Measurements from ENCODE around the gene UBE2J1.

Gene UBE2J1

DNA sequence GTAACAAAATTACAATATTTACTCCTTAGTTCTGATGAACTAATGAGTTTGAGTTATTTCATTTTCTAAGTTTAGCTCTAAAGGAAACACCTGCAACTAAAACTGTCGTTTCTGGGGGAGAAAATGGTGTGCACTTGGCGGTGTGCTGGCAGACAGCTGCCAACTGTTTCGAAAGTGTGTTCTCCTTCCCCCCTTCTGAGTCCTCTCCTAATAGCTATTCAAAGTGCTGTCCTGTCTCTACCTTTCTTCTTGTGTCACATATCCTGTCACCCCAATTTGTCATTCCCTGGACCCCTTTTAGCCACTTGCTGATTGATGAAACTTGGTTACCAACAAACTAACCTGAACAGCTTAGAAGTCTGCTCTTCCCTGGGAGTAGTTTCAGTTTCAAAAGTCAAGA, 4.9 kb upstream of the UBE2J1 start:
- in situ Hi-C loops (cut with MboI; ENCODE audit: low pct_unique_long_range_greater_than_20kb, low sequenced_read_pairs, unreplicated experiment) = no loop called here
- TF ChIP-seq, protein P1, sequence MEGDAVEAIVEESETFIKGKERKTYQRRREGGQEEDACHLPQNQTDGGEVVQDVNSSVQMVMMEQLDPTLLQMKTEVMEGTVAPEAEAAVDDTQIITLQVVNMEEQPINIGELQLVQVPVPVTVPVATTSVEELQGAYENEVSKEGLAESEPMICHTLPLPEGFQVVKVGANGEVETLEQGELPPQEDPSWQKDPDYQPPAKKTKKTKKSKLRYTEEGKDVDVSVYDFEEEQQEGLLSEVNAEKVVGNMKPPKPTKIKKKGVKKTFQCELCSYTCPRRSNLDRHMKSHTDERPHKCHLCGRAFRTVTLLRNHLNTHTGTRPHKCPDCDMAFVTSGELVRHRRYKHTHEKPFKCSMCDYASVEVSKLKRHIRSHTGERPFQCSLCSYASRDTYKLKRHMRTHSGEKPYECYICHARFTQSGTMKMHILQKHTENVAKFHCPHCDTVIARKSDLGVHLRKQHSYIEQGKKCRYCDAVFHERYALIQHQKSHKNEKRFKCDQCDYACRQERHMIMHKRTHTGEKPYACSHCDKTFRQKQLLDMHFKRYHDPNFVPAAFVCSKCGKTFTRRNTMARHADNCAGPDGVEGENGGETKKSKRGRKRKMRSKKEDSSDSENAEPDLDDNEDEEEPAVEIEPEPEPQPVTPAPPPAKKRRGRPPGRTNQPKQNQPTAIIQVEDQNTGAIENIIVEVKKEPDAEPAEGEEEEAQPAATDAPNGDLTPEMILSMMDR (IDR thresholded peaks at IDR 0.05; ENCODE audit: extremely low read depth, insufficient read depth, missing control alignments) = no peak
- no peak for DNase-seq (ENCODE audit: low spot score)

- no peak for DNase-seq (ENCODE audit: low spot score)
- TF ChIP-seq, protein P1 (IDR thresholded peaks at IDR 0.05; ENCODE audit: extremely low read depth, insufficient read depth, missing control alignments) = no peak
- in situ Hi-C loops (cut with MboI; ENCODE audit: low pct_unique_long_range_greater_than_20kb, low sequenced_read_pairs, unreplicated experiment) = no loop called here
These were observed 4.2 kb upstream of the UBE2J1 start for GRCh38 chr6:89356642-89357170.

DNA sequence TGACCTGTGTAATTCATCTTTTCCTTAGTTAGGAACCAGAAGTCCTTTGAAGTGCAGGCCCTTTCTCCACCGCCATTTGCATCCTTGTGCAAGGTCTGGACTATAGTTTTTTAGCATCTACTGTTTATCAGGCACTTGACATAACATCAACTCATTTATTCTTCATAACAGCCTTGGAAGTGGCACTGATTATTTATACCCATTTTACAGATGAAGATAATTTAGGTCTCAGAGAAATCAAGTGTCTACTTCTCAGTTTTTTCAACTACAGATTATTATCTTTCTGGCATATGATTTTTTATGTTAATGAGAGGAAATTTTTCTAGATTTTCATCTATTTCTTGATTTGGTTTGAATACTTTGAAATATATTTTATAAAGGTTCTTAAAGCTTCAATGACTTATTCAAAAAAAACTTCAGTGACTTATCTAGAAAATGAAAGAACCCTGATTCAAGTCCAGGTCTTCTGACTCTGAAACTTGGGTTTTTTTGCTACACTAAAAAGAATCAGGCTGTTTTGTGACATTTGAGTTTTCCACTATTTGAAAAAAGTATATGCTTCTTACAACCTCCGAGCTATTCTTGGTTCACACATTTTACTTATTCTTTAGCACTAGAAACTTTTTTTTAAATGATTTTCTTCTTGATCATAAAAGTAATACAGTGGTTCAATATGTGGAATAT, 3.1 kb upstream of the UBE2J1 start:
- DNase-seq (ENCODE audit: low spot score) = no peak
- TF ChIP-seq, protein P1 (IDR thresholded peaks at IDR 0.05; ENCODE audit: extremely low read depth, insufficient read depth, missing control alignments) = no peak
- in situ Hi-C loops (cut with MboI; ENCODE audit: low pct_unique_long_range_greater_than_20kb, low sequenced_read_pairs, unreplicated experiment) = no loop called here

GRCh38 chr6:89353702-89354392, 1.3 kb upstream of the UBE2J1 start:
- TF ChIP-seq, protein P1 (IDR thresholded peaks at IDR 0.05; ENCODE audit: extremely low read depth, insufficient read depth, missing control alignments) = no peak
- in situ Hi-C loops (cut with MboI; ENCODE audit: low pct_unique_long_range_greater_than_20kb, low sequenced_read_pairs, unreplicated experiment) = no loop called here
- DNase-seq (ENCODE audit: low spot score) = peak; percentile 54

- in situ Hi-C loops (cut with MboI; ENCODE audit: low pct_unique_long_range_greater_than_20kb, low sequenced_read_pairs, unreplicated experiment) = no loop called here
- TF ChIP-seq, protein P1 (IDR thresholded peaks at IDR 0.05; ENCODE audit: extremely low read depth, insufficient read depth, missing control alignments) = no peak
- DNase-seq (ENCODE audit: low spot score) = no peak
These were observed 615 bp upstream of the UBE2J1 start for GRCh38 chr6:89353118-89353556.

GRCh38 chr6:89351671-89352277, 748 bp downstream of the UBE2J1 start:
- DNase-seq (ENCODE audit: low spot score) = no peak
- TF ChIP-seq, protein P1 (IDR thresholded peaks at IDR 0.05; ENCODE audit: extremely low read depth, insufficient read depth, missing control alignments) = no peak
- in situ Hi-C loops (cut with MboI; ENCODE audit: low pct_unique_long_range_greater_than_20kb, low sequenced_read_pairs, unreplicated experiment) = no loop called here
